Effector CD4-positive, alpha-beta T cell (primary cell): Measurements from ENCODE around the gene IGSF10.

Experiments
- DNase-seq: peaks from one replicate; pipeline ENCODE4 v3.0.0-alpha.2; 2020

Gene IGSF10

GRCh38 chr3:151412989-151413388, 47.9 kb downstream of the IGSF10 start:
- DNase-seq, result no peak
